SK-N-SH treated with all-trans-retinoic acid at 6 μM for 48 hours (cell line): ENCODE data around the gene IL1R2.

ENCODE experiments used
- ATAC-seq: fragments of 200-7000 bp; cut with Tn5 transposase; 3 replicates; pipeline ENCODE4 v1.9.1; 2020; ENCODE audit warnings: mild to moderate bottlenecking, moderate library complexity
- ARNTL ChIP-seq: fragments of 450-650 bp; formaldehyde crosslinking; IDR thresholded peaks from 2 replicates; pipeline ENCODE4 v1.5.0; 2020; ENCODE audit warnings: low read depth, mild to moderate bottlenecking, moderate library complexity, borderline replicate concordance
- BACH2 ChIP-seq: fragments of 250-450 bp; sonication (Bioruptor Pico); IDR thresholded peaks from 2 replicates; pipeline ENCODE4 v1.9.0; 2021; ENCODE audit warnings: mild to moderate bottlenecking, borderline replicate concordance
- CREB5 ChIP-seq: fragments of 250-450 bp; sonication (Bioruptor Pico); IDR thresholded peaks from 2 replicates; pipeline ENCODE4 v1.5.1; 2020; ENCODE audit warnings: low read depth, mild to moderate bottlenecking, moderate library complexity
- CSRNP3 ChIP-seq: fragments of 250-450 bp; sonication (Bioruptor Pico); IDR thresholded peaks from 2 replicates; pipeline ENCODE4 v1.5.1; 2021; ENCODE audit warnings: mild to moderate bottlenecking, moderate library complexity
- ESRRG ChIP-seq: fragments of 250-450 bp; sonication (Bioruptor Pico); IDR thresholded peaks from 2 replicates; pipeline ENCODE4 v1.6.1; 2021; ENCODE audit warnings: mild to moderate bottlenecking
- GLIS3 ChIP-seq: fragments of 250-450 bp; sonication (Bioruptor Pico); IDR thresholded peaks from 2 replicates; pipeline ENCODE4 v1.5.0; 2020; ENCODE audit warnings: mild to moderate bottlenecking, moderate library complexity
- OSR1 ChIP-seq: fragments of 250-450 bp; sonication (Bioruptor Pico); IDR thresholded peaks from 2 replicates; pipeline ENCODE4 v1.8.0; 2022; ENCODE audit warnings: moderate library complexity, mild to moderate bottlenecking, inconsistent platforms
- PATZ1 ChIP-seq: fragments of 250-450 bp; sonication (Bioruptor Pico); IDR thresholded peaks from 2 replicates; pipeline ENCODE4 v1.8.0; 2020; ENCODE audit warnings: mild to moderate bottlenecking, moderate library complexity, borderline replicate concordance
- PPARA ChIP-seq: fragments of 250-450 bp; sonication (Bioruptor Pico); IDR thresholded peaks from 2 replicates; pipeline ENCODE4 v1.5.0; 2020; ENCODE audit warnings: mild to moderate bottlenecking, borderline replicate concordance
- RARB ChIP-seq: fragments of 250-450 bp; sonication (Bioruptor Pico); IDR thresholded peaks from 2 replicates; pipeline ENCODE4 v1.8.0; 2021; ENCODE audit warnings: mild to moderate bottlenecking, moderate library complexity
- SNAI2 ChIP-seq: fragments of 250-450 bp; sonication (Bioruptor Pico); IDR thresholded peaks from 2 replicates; pipeline ENCODE4 v1.5.0; 2020; ENCODE audit warnings: mild to moderate bottlenecking, moderate library complexity
- TCF4 ChIP-seq: fragments of 250-450 bp; sonication (Bioruptor Pico); IDR thresholded peaks from 2 replicates; pipeline ENCODE4 v1.8.0; 2021; ENCODE audit warnings: mild to moderate bottlenecking, moderate library complexity, borderline replicate concordance
- TOX ChIP-seq: fragments of 250-450 bp; sonication (Bioruptor Pico); IDR thresholded peaks from 2 replicates; pipeline ENCODE4 v1.8.0; 2021; ENCODE audit warnings: mild to moderate bottlenecking, moderate library complexity, borderline replicate concordance
- TSHZ2 ChIP-seq: fragments of 250-450 bp; sonication (Bioruptor Pico); IDR thresholded peaks from 2 replicates; pipeline ENCODE4 v1.5.0; 2020; ENCODE audit warnings: mild to moderate bottlenecking, moderate library complexity
- ZC3H10 ChIP-seq: fragments of 250-450 bp; sonication (Bioruptor Pico); IDR thresholded peaks from 2 replicates; pipeline ENCODE4 v1.5.1; 2021; ENCODE audit warnings: mild to moderate bottlenecking, moderate library complexity
- ZFP3 ChIP-seq: fragments of 250-450 bp; sonication (Bioruptor Pico); IDR thresholded peaks from 2 replicates; pipeline ENCODE4 v1.5.0; 2020; ENCODE audit warnings: mild to moderate bottlenecking, moderate library complexity
- ZNF565 ChIP-seq: fragments of 450-650 bp; formaldehyde crosslinking; conservative IDR thresholded peaks from 2 replicates; pipeline ENCODE4 v1.5.0; 2020; ENCODE audit warnings: low read depth, mild to moderate bottlenecking, moderate library complexity
- ZNF70 ChIP-seq: fragments of 450-650 bp; formaldehyde crosslinking; IDR thresholded peaks from 2 replicates; pipeline ENCODE4 v1.5.0; 2020; ENCODE audit warnings: mild to moderate bottlenecking, moderate library complexity

Gene IL1R2

GRCh38 chr2:102061286-102061699, 69.5 kb downstream of the IL1R2 start (continued):
- no peak for TF ChIP-seq CREB5 (CRISPR knock-in tag)
- no peak for TF ChIP-seq ARNTL (CRISPR knock-in tag)
- TF ChIP-seq ZNF70 (CRISPR knock-in tag), result no peak
- TF ChIP-seq PPARA (CRISPR knock-in tag), result no peak
- TF ChIP-seq TCF4 (CRISPR knock-in tag), result no peak
- TF ChIP-seq RARB (CRISPR knock-in tag), result no peak
- TF ChIP-seq GLIS3 (CRISPR knock-in tag), result no peak

- no peak for ATAC-seq
- TF ChIP-seq TCF4 (CRISPR knock-in tag) (no peak), TSHZ2 (no peak), GLIS3 (CRISPR knock-in tag) (no peak), ZNF70 (CRISPR knock-in tag) (no peak), OSR1 (CRISPR knock-in tag) (no peak)
Observed at GRCh38 chr2:102061962-102062795, 70.4 kb downstream of the IL1R2 start.

- no peak for TF ChIP-seq SNAI2 (CRISPR knock-in tag)
- TF ChIP-seq, all 23 proteins: peak for 0
- ATAC-seq, result no peak
Observed at GRCh38 chr2:102062802-102063201, 71.0 kb downstream of the IL1R2 start.

- peak; percentile 51 for ATAC-seq
- TF ChIP-seq TOX (CRISPR knock-in tag) (no peak), ZC3H10 (no peak), OSR1 (CRISPR knock-in tag) (no peak), ESRRG (no peak), TCF4 (CRISPR knock-in tag) (no peak), CSRNP3 (CRISPR knock-in tag) (no peak), ZNF565 (CRISPR knock-in tag) (no peak), TSHZ2 (no peak)
Observed at GRCh38 chr2:102063487-102063911, 71.7 kb downstream of the IL1R2 start.

GRCh38 chr2:102063941-102064678, 72.3 kb downstream of the IL1R2 start:
- peak; percentile 91 for ATAC-seq
- TF ChIP-seq ZC3H10, result no peak
- no peak for TF ChIP-seq ARNTL (CRISPR knock-in tag)
- TF ChIP-seq CREB5 (CRISPR knock-in tag), result 0 out of 2 replicates have a peak, but pooled peaks have one; percentile 29
- peak; percentile 91; the same call in 1 of the 2 replicates for TF ChIP-seq BACH2 (CRISPR knock-in tag)
- no peak for TF ChIP-seq ZFP3 (CRISPR knock-in tag)
- TF ChIP-seq TOX (CRISPR knock-in tag), result no peak
- no peak for TF ChIP-seq PATZ1 (CRISPR knock-in tag)
